Common myeloid progenitor, CD34-positive (primary cell): ENCODE results near the gene PTPRK.

Experiments used
- CTCF ChIA-PET: fragments of 350-600 bp; sonication (Branson Sonifier 250); formaldehyde crosslinking; loops from one replicate; lab custom pipeline; 2021; ENCODE audit warnings: antibody characterized with exemption; lab: Charles Lee
- POLR2A ChIA-PET: fragments of 350-600 bp; sonication (Branson Sonifier 250); formaldehyde crosslinking; loops from one replicate; lab custom pipeline; 2021; ENCODE audit warnings: antibody characterized with exemption; lab: Charles Lee
- DNase-seq, 3 donors: peaks; one replicate each; pipeline versions ENCODE4 v3.0.0 to v3.0.0-alpha.2; 2013
- H3K27ac ChIP-seq, 2 experiments: 1 replicate in 1 of 2; 2 replicates in 1 of 2; pipeline ENCODE4 v1.7.0; 2013; ENCODE audit warnings: inconsistent platforms in 2 of 2, low read length in 2 of 2, mild to moderate bottlenecking in 2 of 2, low read depth in 1 of 2, moderate library complexity in 1 of 2; ENCODE audit not compliant: severe bottlenecking in 2 of 2, insufficient read depth in 1 of 2, poor library complexity in 1 of 2
- H3K27me3 ChIP-seq, 5 experiments: replicated peaks in 2 of 5; 1 replicate in 3 of 5; 2 replicates in 2 of 5; pipeline versions ENCODE4 v1.6.1 to v1.7.0; 2013; ENCODE audit warnings: low read length in 4 of 5, mild to moderate bottlenecking in 2 of 5, moderate library complexity in 2 of 5, inconsistent platforms in 1 of 5; ENCODE audit not compliant: insufficient read depth in 5 of 5, control insufficient read depth in 4 of 5
- H3K36me3 ChIP-seq, 4 experiments: 1 replicate in 2 of 4; 2 replicates in 2 of 4; pipeline versions ENCODE4 v1.6.1 to v1.7.0; 2013; ENCODE audit warnings: low read length in 3 of 4, control low read depth in 1 of 4, mild to moderate bottlenecking in 1 of 4; ENCODE audit not compliant: control insufficient read depth in 4 of 4, insufficient read depth in 4 of 4
- H3K4me1 ChIP-seq, 4 experiments: 1 replicate in 3 of 4; 2 replicates in 1 of 4; pipeline versions ENCODE4 v1.6.1 to v1.7.1; 2013; ENCODE audit warnings: low read length in 3 of 4, mild to moderate bottlenecking in 3 of 4, control low read depth in 1 of 4, inconsistent platforms in 1 of 4, moderate library complexity in 1 of 4; ENCODE audit not compliant: control insufficient read depth in 4 of 4, insufficient read depth in 4 of 4; ENCODE audit errors: control extremely low read depth in 1 of 4
- H3K4me3 ChIP-seq, 7 experiments: 1 replicate in 4 of 7; 2 replicates in 3 of 7; pipeline versions ENCODE4 v1.5.1 to v1.7.0; 2013; ENCODE audit warnings: mild to moderate bottlenecking in 7 of 7, low read length in 6 of 7, moderate library complexity in 6 of 7, inconsistent platforms in 2 of 7, low read depth in 2 of 7, control low read depth in 1 of 7; ENCODE audit not compliant: insufficient read depth in 4 of 7, control insufficient read depth in 1 of 7; ENCODE audit errors: extremely low read depth in 1 of 7
- H3K9me3 ChIP-seq, 5 experiments: 1 replicate in 4 of 5; 2 replicates in 1 of 5; pipeline versions ENCODE4 v1.6.1 to v1.7.1; 2013; ENCODE audit warnings: low read length in 4 of 5, mild to moderate bottlenecking in 2 of 5, inconsistent platforms in 1 of 5, low read depth in 1 of 5, moderate library complexity in 1 of 5; ENCODE audit not compliant: control insufficient read depth in 4 of 5, insufficient read depth in 2 of 5; ENCODE audit errors: control extremely low read depth in 1 of 5
- WGBS: methylation state at CpG from one replicate; pipeline ENCODE4 v1.1.5; 2013; ENCODE audit not compliant: insufficient coverage; 5-methylcytosine and 5-hydroxymethylcytosine counted together

PTPRK gene

DNA sequence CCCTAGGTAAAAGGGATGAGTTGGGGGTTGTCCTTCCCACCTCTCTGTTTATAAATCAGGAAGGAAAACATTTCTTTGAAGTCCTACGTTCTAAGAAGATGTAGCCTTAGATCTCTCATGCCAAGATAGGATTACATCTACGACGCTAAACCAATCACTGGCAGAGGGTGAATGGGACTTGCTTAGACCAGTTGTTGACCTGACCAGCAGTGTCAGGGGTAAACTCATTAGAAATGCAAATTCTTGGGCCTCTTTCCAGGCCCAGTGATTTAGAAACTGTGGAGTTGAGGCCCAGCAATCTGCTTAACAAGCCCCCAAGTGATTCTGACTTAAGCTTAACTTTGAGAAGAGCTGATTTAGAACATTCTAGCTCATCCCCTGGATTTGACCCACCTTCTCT lies 472.4 kb downstream of the PTPRK start:
- ChIA-PET CTCF (no interaction called here), POLR2A (no interaction called here)
- Histone ChIP-seq H3K27me3 (no peaks in the 10 kb centered on the region), H3K4me1 (peaks cover 0 to 5% (median 2%) of the 10 kb centered on the region in 4 experiments), H3K4me3 (no peak overlapping the region), H3K27ac (no peak overlapping the region), H3K36me3 (no peaks in the 10 kb centered on the region), H3K9me3 (no peaks in the 10 kb centered on the region)
- WGBS = 95% methylated on average over 2 of the region's 3 CpGs
- DNase-seq = no peak

DNA sequence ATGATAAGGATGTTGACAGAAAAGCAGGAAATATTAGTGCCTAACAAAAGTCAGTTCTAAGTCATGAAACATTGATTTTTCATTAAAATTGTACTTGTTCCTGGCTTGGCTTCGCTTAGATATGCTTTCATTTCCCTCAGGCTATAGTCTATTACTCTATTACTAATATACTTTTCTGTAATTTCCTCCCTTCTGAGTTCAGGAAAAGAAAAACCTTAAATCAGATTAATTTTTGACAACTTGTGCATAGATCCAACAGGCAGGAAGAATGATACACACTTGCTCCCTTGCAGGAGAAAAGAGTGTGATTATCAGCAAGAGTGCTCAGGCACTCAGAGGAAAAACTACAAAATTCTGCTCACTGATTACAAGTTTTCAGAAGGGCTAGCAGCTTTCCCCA lies 474.4 kb downstream of the PTPRK start:
- H3K4me1 ChIP-seq = peaks cover 0 to 5% (median 2%) of the 10 kb centered on the region in 4 experiments
- H3K4me3 ChIP-seq = no peak overlapping the region
- 14% methylated on average over 1 of the region's 1 CpG for WGBS
- CTCF ChIA-PET = no interaction called here
- H3K9me3 ChIP-seq = no peaks in the 10 kb centered on the region
- no peak for DNase-seq
- no peaks in the 10 kb centered on the region for H3K27me3 ChIP-seq
- no peak overlapping the region for H3K27ac ChIP-seq
- POLR2A ChIA-PET = no interaction called here
- H3K36me3 ChIP-seq = no peaks in the 10 kb centered on the region

DNA sequence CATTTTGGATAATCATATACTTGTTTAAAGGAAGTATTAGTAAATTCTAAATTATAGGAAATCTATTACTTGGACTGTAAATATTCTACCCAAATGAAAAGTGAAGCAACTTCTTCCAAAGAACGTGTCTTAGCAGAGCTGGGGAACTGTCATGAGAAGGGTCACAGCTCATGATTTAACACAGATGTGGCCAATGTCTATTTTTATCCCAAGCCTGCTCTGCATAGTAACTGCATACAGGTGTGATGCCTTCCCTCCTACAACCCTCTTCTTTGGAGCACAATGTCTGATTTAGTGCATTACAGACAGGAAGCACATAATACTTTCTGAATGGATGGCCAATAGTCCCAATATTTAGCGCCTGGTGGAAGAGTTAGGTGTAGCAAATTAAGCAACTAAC lies 480.9 kb downstream of the PTPRK start:
- Histone ChIP-seq H3K27me3 (no peaks in the 10 kb centered on the region), H3K4me1 (no peaks in the 10 kb centered on the region), H3K4me3 (no peak overlapping the region), H3K9me3 (no peaks in the 10 kb centered on the region), H3K36me3 (no peaks in the 10 kb centered on the region), H3K27ac (no peak overlapping the region)
- DNase-seq = no peak
- POLR2A ChIA-PET = no interaction called here
- no CpG with 5 or more reads among the region's 2 CpGs for WGBS
- CTCF ChIA-PET = no interaction called here

DNA sequence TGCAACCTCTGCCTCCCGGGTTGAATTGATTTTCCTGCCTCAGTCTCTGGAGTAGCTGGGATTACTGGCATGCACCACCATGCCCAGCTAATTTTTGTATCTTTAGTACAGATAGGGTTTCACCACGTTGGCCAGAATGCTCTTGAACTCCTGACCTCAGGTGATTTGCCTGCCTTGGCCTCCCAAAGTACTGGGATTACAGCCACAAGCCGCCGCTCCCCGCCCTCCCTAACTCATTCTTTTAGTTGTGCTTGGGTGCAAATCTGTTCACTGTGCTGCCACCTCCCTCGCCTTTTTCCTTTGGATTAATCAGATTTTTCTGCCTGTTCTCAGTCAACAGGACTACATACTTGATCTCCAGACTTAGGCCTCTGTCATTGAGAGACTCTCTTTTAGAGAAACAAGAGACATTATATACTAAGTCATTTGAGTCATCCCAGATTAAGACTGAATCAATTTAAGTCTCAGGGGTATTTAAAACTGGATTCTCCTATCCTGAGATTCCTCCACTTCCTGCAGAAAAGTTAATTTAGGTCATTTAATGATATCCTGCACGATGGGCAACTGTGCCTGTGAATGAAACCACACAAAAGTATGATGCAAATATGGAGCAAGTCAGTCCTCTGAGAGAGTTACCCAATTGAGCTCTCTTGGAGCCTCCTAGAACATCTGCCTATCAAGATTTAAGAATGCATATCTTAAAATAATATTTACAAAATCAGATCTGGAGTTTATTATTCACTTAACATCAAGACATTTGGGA lies 483.4 kb downstream of the PTPRK start:
- Histone ChIP-seq H3K27ac (no peak overlapping the region), H3K9me3 (no peaks in the 10 kb centered on the region), H3K4me1 (no peaks in the 10 kb centered on the region), H3K36me3 (no peaks in the 10 kb centered on the region), H3K4me3 (no peak overlapping the region), H3K27me3 (no peaks in the 10 kb centered on the region)
- WGBS = 93% methylated on average over 6 of the region's 7 CpGs
- no peak for DNase-seq
- ChIA-PET POLR2A (no interaction called here), CTCF (no interaction called here)

DNA sequence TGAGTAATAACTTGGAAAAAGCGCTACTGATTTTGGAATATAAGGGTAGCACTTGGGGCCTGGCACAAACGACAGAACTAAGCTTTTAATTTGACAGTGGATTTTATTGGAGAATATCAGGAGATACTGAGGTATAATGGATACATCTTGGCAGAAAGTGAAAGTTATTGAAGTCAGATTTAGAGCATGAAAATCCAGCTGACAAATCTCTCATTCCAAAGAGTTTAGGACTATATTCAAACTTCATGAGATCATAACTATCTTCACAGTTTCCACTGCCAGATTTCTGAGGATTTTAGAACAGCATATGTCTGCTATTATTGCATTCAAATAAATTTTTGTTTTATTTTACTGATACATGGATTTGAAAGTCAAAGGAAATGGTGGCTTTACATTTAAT lies 487.2 kb downstream of the PTPRK start:
- no peak overlapping the region for H3K4me3 ChIP-seq
- WGBS = 100% methylated on average over 2 of the region's 2 CpGs
- no peak overlapping the region for H3K27ac ChIP-seq
- H3K9me3 ChIP-seq = no peaks in the 10 kb centered on the region
- H3K27me3 ChIP-seq = no peaks in the 10 kb centered on the region
- H3K4me1 ChIP-seq = no peaks in the 10 kb centered on the region
- H3K36me3 ChIP-seq = no peaks in the 10 kb centered on the region
- CTCF ChIA-PET = no interaction called here
- POLR2A ChIA-PET = no interaction called here
- no peak for DNase-seq

DNA sequence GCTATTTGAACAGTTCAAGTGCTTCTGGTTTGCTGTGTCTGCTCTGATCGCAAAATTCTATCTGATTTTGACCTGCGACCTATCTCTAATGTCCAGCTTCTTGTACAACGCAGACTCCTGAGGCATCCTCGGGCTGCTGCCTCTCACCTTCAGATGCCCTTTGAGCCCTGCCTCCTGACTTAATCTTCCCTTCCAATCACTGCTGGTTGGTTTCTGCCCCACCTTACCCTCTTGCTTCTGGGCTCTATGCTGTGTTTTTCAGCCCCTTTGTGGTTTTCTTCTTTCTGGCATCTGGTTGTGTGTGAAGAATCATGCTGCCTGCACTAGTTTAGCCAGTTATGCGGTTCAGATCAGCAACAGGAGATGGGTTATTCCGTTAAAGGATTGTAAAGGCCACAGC lies 488.4 kb downstream of the PTPRK start:
- ChIA-PET CTCF (no interaction called here), POLR2A (no interaction called here)
- 100% methylated on average over 4 of the region's 6 CpGs for WGBS

DNA sequence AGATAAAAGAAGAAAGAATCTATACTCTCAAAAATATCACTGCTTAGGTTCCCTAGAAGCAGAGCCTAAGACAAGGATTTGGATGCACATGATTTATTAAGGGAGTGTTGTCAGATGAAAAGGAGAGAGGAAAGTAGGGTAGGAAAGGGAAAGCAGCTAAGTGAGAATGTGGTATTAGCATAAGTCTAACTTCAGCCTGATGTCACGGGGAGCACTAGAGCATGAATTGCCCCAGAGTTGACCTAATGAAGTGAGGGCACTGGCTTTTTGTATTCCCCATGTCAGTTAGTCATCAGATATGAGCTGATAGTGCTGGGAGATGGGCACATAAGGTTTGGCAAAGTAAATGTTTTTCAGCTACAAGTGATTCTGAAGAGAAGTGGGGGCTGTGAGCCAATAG lies 490.6 kb downstream of the PTPRK start:
- Histone ChIP-seq H3K9me3 (no peaks in the 10 kb centered on the region), H3K27me3 (no peaks in the 10 kb centered on the region), H3K4me3 (no peak overlapping the region), H3K27ac (no peak overlapping the region), H3K36me3 (no peaks in the 10 kb centered on the region), H3K4me1 (no peaks in the 10 kb centered on the region)
- 100% methylated on average over 1 of the region's 1 CpG for WGBS
- no peak for DNase-seq
- POLR2A ChIA-PET = no interaction called here
- CTCF ChIA-PET = no interaction called here

More for the DNA sequence above, 488.4 kb downstream of the PTPRK start:
- Histone ChIP-seq H3K36me3 (no peaks in the 10 kb centered on the region), H3K4me1 (no peaks in the 10 kb centered on the region), H3K27ac (no peak overlapping the region), H3K27me3 (no peaks in the 10 kb centered on the region), H3K4me3 (no peak overlapping the region), H3K9me3 (no peaks in the 10 kb centered on the region)
- no peak for DNase-seq
